ENCODE measurements around the gene CKB. TPM values are rescaled to one million over a fixed set of nuclear protein-coding genes. Genes with fewer than 3 reads are reported as not detected.

CKB gene
- total RNA-seq, 1 experiment from 2014 or later = 14.1 TPM

GRCh38 chr14:103508521-103509329, 13.9 kb downstream of the CKB start:
- no peak for DNase-seq (ENCODE audit: low read depth, low spot score)
- in situ Hi-C loops (cut with HindIII; ENCODE audit: low pct_unique_long_range_greater_than_20kb, low sequenced_read_pairs) = no loop called here

GRCh38 chr14:103507751-103508150, 14.9 kb downstream of the CKB start:
- in situ Hi-C loops (cut with HindIII; ENCODE audit: low pct_unique_long_range_greater_than_20kb, low sequenced_read_pairs) = no loop called here
- DNase-seq (ENCODE audit: low read depth, low spot score) = no peak

GRCh38 chr14:103504991-103505565, 17.6 kb downstream of the CKB start:
- DNase-seq (ENCODE audit: low read depth, low spot score) = peak; percentile 32
- in situ Hi-C loops (cut with HindIII; ENCODE audit: low pct_unique_long_range_greater_than_20kb, low sequenced_read_pairs) = no loop called here

GRCh38 chr14:103503296-103503695, 19.3 kb downstream of the CKB start:
- no peak for DNase-seq (ENCODE audit: low read depth, low spot score)
- in situ Hi-C loops (cut with HindIII; ENCODE audit: low pct_unique_long_range_greater_than_20kb, low sequenced_read_pairs) = no loop called here

GRCh38 chr14:103502877-103503276, 19.8 kb downstream of the CKB start:
- in situ Hi-C loops (cut with HindIII; ENCODE audit: low pct_unique_long_range_greater_than_20kb, low sequenced_read_pairs) = no loop called here

GRCh38 chr14:103501921-103502669, 20.5 kb downstream of the CKB start:
- DNase-seq (ENCODE audit: low read depth, low spot score) = no peak
- in situ Hi-C loops (cut with HindIII; ENCODE audit: low pct_unique_long_range_greater_than_20kb, low sequenced_read_pairs) = no loop called here

More at GRCh38 chr14:103502877-103503276, 19.8 kb downstream of the CKB start:
- no peak for DNase-seq (ENCODE audit: low read depth, low spot score)

GRCh38 chr14:103501041-103501870, 21.4 kb downstream of the CKB start:
- no peak for DNase-seq (ENCODE audit: low read depth, low spot score)
- in situ Hi-C loops (cut with HindIII; ENCODE audit: low pct_unique_long_range_greater_than_20kb, low sequenced_read_pairs) = no loop called here

- in situ Hi-C loops (cut with HindIII; ENCODE audit: low pct_unique_long_range_greater_than_20kb, low sequenced_read_pairs) = no loop called here
- peak; percentile 86 for DNase-seq (ENCODE audit: low read depth, low spot score)
Observed at GRCh38 chr14:103500148-103500990, 22.3 kb downstream of the CKB start.

- in situ Hi-C loops (cut with HindIII; ENCODE audit: low pct_unique_long_range_greater_than_20kb, low sequenced_read_pairs) = no loop called here
- no peak for DNase-seq (ENCODE audit: low read depth, low spot score)
Observed at GRCh38 chr14:103499709-103500108, 22.9 kb downstream of the CKB start.

GRCh38 chr14:103496776-103497175, 25.9 kb downstream of the CKB start:
- in situ Hi-C loops (cut with HindIII; ENCODE audit: low pct_unique_long_range_greater_than_20kb, low sequenced_read_pairs) = no loop called here
- no peak for DNase-seq (ENCODE audit: low read depth, low spot score)

GRCh38 chr14:103495854-103496253, 26.8 kb downstream of the CKB start:
- in situ Hi-C loops (cut with HindIII; ENCODE audit: low pct_unique_long_range_greater_than_20kb, low sequenced_read_pairs) = no loop called here
- DNase-seq (ENCODE audit: low read depth, low spot score) = no peak

GRCh38 chr14:103492156-103492925, 30.3 kb downstream of the CKB start:
- in situ Hi-C loops (cut with HindIII; ENCODE audit: low pct_unique_long_range_greater_than_20kb, low sequenced_read_pairs) = no loop called here
- DNase-seq (ENCODE audit: low read depth, low spot score) = no peak

- no peak for DNase-seq (ENCODE audit: low read depth, low spot score)
- in situ Hi-C loops (cut with HindIII; ENCODE audit: low pct_unique_long_range_greater_than_20kb, low sequenced_read_pairs) = no loop called here
Observed at GRCh38 chr14:103491691-103492090, 30.9 kb downstream of the CKB start.

- DNase-seq (ENCODE audit: low read depth, low spot score) = no peak
- in situ Hi-C loops (cut with HindIII; ENCODE audit: low pct_unique_long_range_greater_than_20kb, low sequenced_read_pairs) = no loop called here
Observed at GRCh38 chr14:103489621-103490020, 33.0 kb downstream of the CKB start.

- no peak for DNase-seq (ENCODE audit: low read depth, low spot score)
- in situ Hi-C loops (cut with HindIII; ENCODE audit: low pct_unique_long_range_greater_than_20kb, low sequenced_read_pairs) = no loop called here
Observed at GRCh38 chr14:103488960-103489359, 33.7 kb downstream of the CKB start.

GRCh38 chr14:103488071-103488470, 34.6 kb downstream of the CKB start:
- in situ Hi-C loops (cut with HindIII; ENCODE audit: low pct_unique_long_range_greater_than_20kb, low sequenced_read_pairs) = no loop called here
- DNase-seq (ENCODE audit: low read depth, low spot score) = no peak
